K562 (cell line): ENCODE measurements around the gene BAIAP2L2. TPM values are rescaled to one million over a fixed set of nuclear protein-coding genes. Genes with fewer than 3 reads are reported as not detected.
A peak's percentile ranks its signal among the peaks of the same experiment; 100 is the strongest.

Source experiments
- ETV1 ChIP-seq: fragments of 450-650 bp; conservative IDR thresholded peaks from 2 replicates; pipeline ENCODE4 v1.6.1; 2016; ENCODE audit warnings: missing genetic modification characterization, control low read depth, low read depth, missing compliant biosample characterization
- ETV5 ChIP-seq: sonication (generic); formaldehyde crosslinking; IDR thresholded peaks from 2 replicates; pipeline ENCODE4 v1.4.0; 2020; ENCODE audit warnings: low read depth, mild to moderate bottlenecking, missing genetic modification reagents
- GABPA ChIP-seq: fragments of 200-800 bp; sonication (Bioruptor generic); conservative IDR thresholded peaks from 2 replicates; pipeline ENCODE4 v1.6.1; 2016; ENCODE audit warnings: low read depth, missing genetic modification characterization, missing compliant biosample characterization
- HDAC1 ChIP-seq, 2 experiments: fragments of 450-650 bp; IDR thresholded peaks; 2 replicates each; pipeline ENCODE4 v1.6.1; 2016 to 2017; ENCODE audit warnings: inconsistent platforms in 1 of 2, mild to moderate bottlenecking in 1 of 2, moderate library complexity in 1 of 2
- NFRKB ChIP-seq: fragments of 450-650 bp; IDR thresholded peaks from 2 replicates; pipeline ENCODE4 v1.6.1; 2016; ENCODE audit warnings: low read depth
- PHF8 ChIP-seq: fragments of 200-600 bp; sonication (generic); IDR thresholded peaks from 2 replicates; pipeline ENCODE4 v1.6.1; 2012; ENCODE audit warnings: mixed run types, mild to moderate bottlenecking, inconsistent platforms, low read length, moderate library complexity, borderline replicate concordance
- RCOR1 ChIP-seq, 2 experiments: IDR thresholded peaks; 2 replicates each; pipeline ENCODE4 v1.6.1; 2012; ENCODE audit warnings: low read depth in 2 of 2, low read length in 2 of 2, borderline replicate concordance in 1 of 2, improper control_type of control experiment in 1 of 2
- ZC3H4 ChIP-seq: sonication (generic); formaldehyde crosslinking; IDR thresholded peaks from 2 replicates; pipeline ENCODE4 v1.9.0; 2021; ENCODE audit warnings: missing genetic modification reagents, borderline replicate concordance
- ZNF143 ChIP-seq: sonication (generic); formaldehyde crosslinking; IDR thresholded peaks from 2 replicates; pipeline ENCODE4 v1.9.0; 2022; ENCODE audit warnings: mild to moderate bottlenecking, missing genetic modification reagents
- ZZZ3 ChIP-seq: fragments of 450-650 bp; IDR thresholded peaks from 2 replicates; pipeline ENCODE4 v1.6.1; 2016; ENCODE audit warnings: antibody characterized with exemption, mild to moderate bottlenecking, moderate library complexity
- polyA plus RNA-seq, 8 experiments: library from polyadenylated mRNA; depleted of rRNA in 4 of 8; stranded (reverse) in 5 of 8; unstranded in 3 of 8; fragments of >200 nt; fragmentation: Nextera tagmentation in 2 of 8; fragmentation: Illumina TruSeq in 1 of 8; extraction: Ambion mirVana in 2 of 8; extraction: Trizol in 1 of 8; gene quantifications; 2 replicates each; pipeline versions ENCODE4 v1.2.1 to v1.2.3, GENCODE V29; 2011 to 2014; ENCODE audit warnings: inconsistent platforms in 1 of 8, missing spikeins in 1 of 8
- total RNA-seq, 7 experiments: library from RNA; depleted of rRNA in 6 of 7; stranded (reverse); fragments of >200 nt in 6 of 7; fragmentation: Illumina TruSeq in 2 of 7; extraction: Trizol in 2 of 7; gene quantifications; 2 replicates each; pipeline versions ENCODE4 v1.2.1 to v1.2.3, GENCODE V29; 2011 to 2021; ENCODE audit warnings: low replicate concordance in 1 of 7
- TF ChIP-seq, protein P1 (sequence below): fragments of 250-450 bp; sonication (Bioruptor Pico); IDR thresholded peaks from 2 replicates; pipeline ENCODE4 v1.4.0; 2020
- TF ChIP-seq, protein P2 (sequence below), 3 experiments: fragments of 200-800 bp in 1 of 3; fragments of 250-450 bp in 1 of 3; fragments of 450-650 bp in 1 of 3; sonication (Bioruptor Pico) in 1 of 3; sonication (Bioruptor generic) in 1 of 3; formaldehyde crosslinking in 1 of 3; IDR thresholded peaks; 2 replicates each; pipeline versions ENCODE4 v1.6.1 to v1.8.0; 2016 to 2022; ENCODE audit warnings: mild to moderate bottlenecking in 2 of 3, missing genetic modification characterization in 2 of 3, missing compliant biosample characterization in 1 of 3, moderate library complexity in 1 of 3
- TF ChIP-seq, protein P3 (sequence below): sonication (generic); formaldehyde crosslinking; IDR thresholded peaks from 2 replicates; pipeline ENCODE4 v1.4.0; 2020; ENCODE audit warnings: mild to moderate bottlenecking, missing genetic modification reagents

BAIAP2L2 gene
- total and polyA plus RNA-seq, 9 of the 15 experiments (the other 6 are each of a cell fraction or from before 2014, with no cell fraction given), result 0.04 to 0.22 (median 0.07) TPM; not detected in 4

DNA sequence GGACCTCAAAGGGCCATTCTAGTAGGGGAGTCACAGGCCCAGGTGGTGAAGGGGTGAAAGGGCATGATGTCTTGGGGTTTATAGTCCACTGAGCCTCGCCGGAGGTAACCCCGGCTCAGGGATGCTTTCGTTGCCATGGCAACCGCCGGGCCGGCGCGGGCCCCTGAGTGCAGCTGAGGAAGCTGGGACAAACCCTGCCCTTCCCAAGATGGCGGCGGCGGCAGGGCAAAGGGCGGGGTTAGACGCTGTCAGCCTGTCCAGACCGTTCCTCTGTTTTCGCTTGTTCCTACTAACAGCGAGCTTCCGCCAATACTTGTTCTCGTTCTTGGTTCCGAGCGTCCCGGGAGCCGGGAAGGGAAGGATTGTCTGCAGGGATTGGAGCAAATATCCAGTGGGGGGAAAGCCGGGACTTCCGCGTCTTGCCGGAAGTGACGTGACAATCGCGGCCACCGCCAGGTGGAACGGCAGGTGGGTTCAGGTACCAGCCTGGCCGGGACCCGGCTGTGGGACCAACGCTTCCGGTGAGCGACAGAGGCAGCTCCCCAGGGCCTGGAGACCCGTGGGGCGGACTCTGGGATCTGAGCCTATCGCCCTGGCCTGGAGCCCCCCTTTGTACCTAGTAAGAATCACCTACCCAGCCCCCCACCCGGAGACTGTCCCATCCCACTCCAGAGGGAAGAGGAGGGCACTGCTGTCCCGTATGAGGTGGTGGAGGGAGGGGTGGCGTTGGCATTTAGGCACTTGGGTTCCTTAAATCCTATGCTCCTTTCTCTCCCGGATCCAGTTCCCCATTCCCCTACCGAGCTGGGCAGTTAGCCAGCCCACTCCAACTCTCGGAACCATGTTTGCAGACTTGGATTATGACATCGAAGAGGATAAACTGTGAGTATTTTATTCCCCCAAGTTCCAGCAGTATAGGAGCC, 53.3 kb downstream of the BAIAP2L2 start, which contains the start of gene PICK1 (continued):
- TF ChIP-seq, protein P1, sequence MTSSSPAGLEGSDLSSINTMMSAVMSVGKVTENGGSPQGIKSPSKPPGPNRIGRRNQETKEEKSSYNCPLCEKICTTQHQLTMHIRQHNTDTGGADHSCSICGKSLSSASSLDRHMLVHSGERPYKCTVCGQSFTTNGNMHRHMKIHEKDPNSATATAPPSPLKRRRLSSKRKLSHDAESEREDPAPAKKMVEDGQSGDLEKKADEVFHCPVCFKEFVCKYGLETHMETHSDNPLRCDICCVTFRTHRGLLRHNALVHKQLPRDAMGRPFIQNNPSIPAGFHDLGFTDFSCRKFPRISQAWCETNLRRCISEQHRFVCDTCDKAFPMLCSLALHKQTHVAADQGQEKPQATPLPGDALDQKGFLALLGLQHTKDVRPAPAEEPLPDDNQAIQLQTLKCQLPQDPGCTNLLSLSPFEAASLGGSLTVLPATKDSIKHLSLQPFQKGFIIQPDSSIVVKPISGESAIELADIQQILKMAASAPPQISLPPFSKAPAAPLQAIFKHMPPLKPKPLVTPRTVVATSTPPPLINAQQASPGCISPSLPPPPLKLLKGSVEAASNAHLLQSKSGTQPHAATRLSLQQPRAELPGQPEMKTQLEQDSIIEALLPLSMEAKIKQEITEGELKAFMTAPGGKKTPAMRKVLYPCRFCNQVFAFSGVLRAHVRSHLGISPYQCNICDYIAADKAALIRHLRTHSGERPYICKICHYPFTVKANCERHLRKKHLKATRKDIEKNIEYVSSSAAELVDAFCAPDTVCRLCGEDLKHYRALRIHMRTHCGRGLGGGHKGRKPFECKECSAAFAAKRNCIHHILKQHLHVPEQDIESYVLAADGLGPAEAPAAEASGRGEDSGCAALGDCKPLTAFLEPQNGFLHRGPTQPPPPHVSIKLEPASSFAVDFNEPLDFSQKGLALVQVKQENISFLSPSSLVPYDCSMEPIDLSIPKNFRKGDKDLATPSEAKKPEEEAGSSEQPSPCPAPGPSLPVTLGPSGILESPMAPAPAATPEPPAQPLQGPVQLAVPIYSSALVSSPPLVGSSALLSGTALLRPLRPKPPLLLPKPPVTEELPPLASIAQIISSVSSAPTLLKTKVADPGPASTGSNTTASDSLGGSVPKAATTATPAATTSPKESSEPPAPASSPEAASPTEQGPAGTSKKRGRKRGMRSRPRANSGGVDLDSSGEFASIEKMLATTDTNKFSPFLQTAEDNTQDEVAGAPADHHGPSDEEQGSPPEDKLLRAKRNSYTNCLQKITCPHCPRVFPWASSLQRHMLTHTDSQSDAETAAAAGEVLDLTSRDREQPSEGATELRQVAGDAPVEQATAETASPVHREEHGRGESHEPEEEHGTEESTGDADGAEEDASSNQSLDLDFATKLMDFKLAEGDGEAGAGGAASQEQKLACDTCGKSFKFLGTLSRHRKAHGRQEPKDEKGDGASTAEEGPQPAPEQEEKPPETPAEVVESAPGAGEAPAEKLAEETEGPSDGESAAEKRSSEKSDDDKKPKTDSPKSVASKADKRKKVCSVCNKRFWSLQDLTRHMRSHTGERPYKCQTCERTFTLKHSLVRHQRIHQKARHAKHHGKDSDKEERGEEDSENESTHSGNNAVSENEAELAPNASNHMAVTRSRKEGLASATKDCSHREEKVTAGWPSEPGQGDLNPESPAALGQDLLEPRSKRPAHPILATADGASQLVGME (CRISPR knock-in tag), result peak; percentile 90
- TF ChIP-seq ETV5 (CRISPR knock-in tag) (peak; percentile 45; the same call in 1 of the 2 replicates), GABPA (tag) (peak; percentile 96), ZC3H4 (CRISPR knock-in tag) (no peak), NFRKB (0 out of 2 replicates have a peak, but pooled peaks have one; percentile 43), ETV1 (peak; percentile 65), ZZZ3 (peak; percentile 50; the same call in 1 of the 2 replicates), ZNF143 (CRISPR knock-in tag) (no peak), RCOR1 (IDR thresholded peaks at IDR 0.05; ENCODE audit: borderline replicate concordance in 1 of 2, low read depth in 2 of 2, low read length in 2 of 2) (peak in 1 of 2 experiments; percentile 89; a peak in 3 of 4 replicates), HDAC1 (IDR thresholded peaks at IDR 0.05) (0 out of 4 replicates have a peak, but pooled peaks of 1 of the 2 experiments have one; percentile 60), PHF8 (peak; percentile 64; the same call in 1 of the 2 replicates)
- TF ChIP-seq, protein P2, sequence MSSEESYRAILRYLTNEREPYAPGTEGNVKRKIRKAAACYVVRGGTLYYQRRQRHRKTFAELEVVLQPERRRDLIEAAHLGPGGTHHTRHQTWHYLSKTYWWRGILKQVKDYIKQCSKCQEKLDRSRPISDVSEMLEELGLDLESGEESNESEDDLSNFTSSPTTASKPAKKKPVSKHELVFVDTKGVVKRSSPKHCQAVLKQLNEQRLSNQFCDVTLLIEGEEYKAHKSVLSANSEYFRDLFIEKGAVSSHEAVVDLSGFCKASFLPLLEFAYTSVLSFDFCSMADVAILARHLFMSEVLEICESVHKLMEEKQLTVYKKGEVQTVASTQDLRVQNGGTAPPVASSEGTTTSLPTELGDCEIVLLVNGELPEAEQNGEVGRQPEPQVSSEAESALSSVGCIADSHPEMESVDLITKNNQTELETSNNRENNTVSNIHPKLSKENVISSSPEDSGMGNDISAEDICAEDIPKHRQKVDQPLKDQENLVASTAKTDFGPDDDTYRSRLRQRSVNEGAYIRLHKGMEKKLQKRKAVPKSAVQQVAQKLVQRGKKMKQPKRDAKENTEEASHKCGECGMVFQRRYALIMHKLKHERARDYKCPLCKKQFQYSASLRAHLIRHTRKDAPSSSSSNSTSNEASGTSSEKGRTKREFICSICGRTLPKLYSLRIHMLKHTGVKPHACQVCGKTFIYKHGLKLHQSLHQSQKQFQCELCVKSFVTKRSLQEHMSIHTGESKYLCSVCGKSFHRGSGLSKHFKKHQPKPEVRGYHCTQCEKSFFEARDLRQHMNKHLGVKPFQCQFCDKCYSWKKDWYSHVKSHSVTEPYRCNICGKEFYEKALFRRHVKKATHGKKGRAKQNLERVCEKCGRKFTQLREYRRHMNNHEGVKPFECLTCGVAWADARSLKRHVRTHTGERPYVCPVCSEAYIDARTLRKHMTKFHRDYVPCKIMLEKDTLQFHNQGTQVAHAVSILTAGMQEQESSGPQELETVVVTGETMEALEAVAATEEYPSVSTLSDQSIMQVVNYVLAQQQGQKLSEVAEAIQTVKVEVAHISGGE (CRISPR knock-in tag; IDR thresholded peaks at IDR 0.05), result peak in 1 of 3 experiments; percentile 65; a peak in 2 of 6 replicates
- TF ChIP-seq, protein P3, sequence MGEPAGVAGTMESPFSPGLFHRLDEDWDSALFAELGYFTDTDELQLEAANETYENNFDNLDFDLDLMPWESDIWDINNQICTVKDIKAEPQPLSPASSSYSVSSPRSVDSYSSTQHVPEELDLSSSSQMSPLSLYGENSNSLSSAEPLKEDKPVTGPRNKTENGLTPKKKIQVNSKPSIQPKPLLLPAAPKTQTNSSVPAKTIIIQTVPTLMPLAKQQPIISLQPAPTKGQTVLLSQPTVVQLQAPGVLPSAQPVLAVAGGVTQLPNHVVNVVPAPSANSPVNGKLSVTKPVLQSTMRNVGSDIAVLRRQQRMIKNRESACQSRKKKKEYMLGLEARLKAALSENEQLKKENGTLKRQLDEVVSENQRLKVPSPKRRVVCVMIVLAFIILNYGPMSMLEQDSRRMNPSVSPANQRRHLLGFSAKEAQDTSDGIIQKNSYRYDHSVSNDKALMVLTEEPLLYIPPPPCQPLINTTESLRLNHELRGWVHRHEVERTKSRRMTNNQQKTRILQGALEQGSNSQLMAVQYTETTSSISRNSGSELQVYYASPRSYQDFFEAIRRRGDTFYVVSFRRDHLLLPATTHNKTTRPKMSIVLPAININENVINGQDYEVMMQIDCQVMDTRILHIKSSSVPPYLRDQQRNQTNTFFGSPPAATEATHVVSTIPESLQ (CRISPR knock-in tag), result no peak
